Transverse colon (tissue), 4 donors: ENCODE data around the gene COBLL1. TPM values are rescaled to one million over a fixed set of nuclear protein-coding genes. Genes with fewer than 3 reads are reported as not detected.

Source experiments
- DNase-seq: peaks from one replicate; pipeline ENCODE4 v3.0.0-alpha.2; 2019
- H3K27ac ChIP-seq, 4 donors: fragments of 200-600 bp; sonication (generic); 2 replicates each; pipeline ENCODE4 v1.5.1; 2016 to 2018; ENCODE audit warnings: inconsistent platforms in 4 of 4
- H3K27me3 ChIP-seq: fragments of 200-600 bp; sonication (generic); 2 replicates; pipeline ENCODE4 v1.5.1; 2017; ENCODE audit warnings: inconsistent platforms
- H3K36me3 ChIP-seq, 4 donors: fragments of 200-600 bp; sonication (generic); 2 replicates each; pipeline ENCODE4 v1.5.1; 2017 to 2019; ENCODE audit warnings: inconsistent platforms in 4 of 4
- H3K4me1 ChIP-seq, 4 donors: fragments of 200-600 bp; sonication (generic); 2 replicates each; pipeline ENCODE4 v1.5.1; 2017 to 2020; ENCODE audit warnings: inconsistent platforms in 4 of 4
- H3K4me3 ChIP-seq, 4 donors: fragments of 200-600 bp; sonication (generic); 1 replicate in 1 of 4; 2 replicates in 3 of 4; pipeline versions ENCODE4 v1.5.1 to v1.6.1; 2017 to 2019; ENCODE audit warnings: inconsistent platforms in 4 of 4
- H3K9me3 ChIP-seq, 2 donors: fragments of 200-600 bp; sonication (generic); 2 replicates each; pipeline ENCODE4 v1.5.1; 2017 to 2019; ENCODE audit warnings: inconsistent platforms in 2 of 2
- CTCF ChIP-seq, 5 experiments: fragments of 200-600 bp in 3 of 5; fragments of 450-650 bp in 2 of 5; sonication (generic) in 3 of 5; IDR thresholded peaks; 1 replicate in 2 of 5; 2 replicates in 3 of 5; pipeline ENCODE4 v1.5.1; 2016 to 2017; ENCODE audit warnings: antibody characterized with exemption in 5 of 5, inconsistent platforms in 3 of 5, mild to moderate bottlenecking in 2 of 5, moderate library complexity in 1 of 5
- EP300 ChIP-seq: sonication (generic); formaldehyde crosslinking; IDR thresholded peaks from one replicate; pipeline ENCODE4 v1.6.1; 2017; ENCODE audit warnings: antibody characterized with exemption, low read depth
- POLR2A ChIP-seq: fragments of 450-650 bp; IDR thresholded peaks from one replicate; pipeline ENCODE4 v1.6.1; 2016; ENCODE audit warnings: antibody characterized with exemption, mild to moderate bottlenecking, moderate library complexity
- POLR2AphosphoS5 ChIP-seq, 3 donors: sonication (generic); formaldehyde crosslinking; IDR thresholded peaks; one replicate each; pipeline ENCODE4 v1.6.1; 2016; ENCODE audit warnings: antibody characterized with exemption in 3 of 3
- whole genome bisulfite sequencing, 2 donors: methylation state at CpG; one replicate each; pipeline ENCODE4 v1.1.5; 2018; ENCODE audit warnings: low coverage in 1 of 2; 5-methylcytosine and 5-hydroxymethylcytosine counted together
- in situ Hi-C, 4 donors: fragments of 200-750 bp; cut with MboI; loops; one replicate each; pipeline versions ENCODE4 v1.15.0 to v1.15.1; 2017; ENCODE audit warnings: low sequenced_read_pairs in 3 of 4, low pct_ligation_motif_present in 1 of 4, low pct_unique_long_range_greater_than_20kb in 1 of 4
- intact Hi-C: fragments of 100-400 bp; cut with DNase I; formaldehyde crosslinking; loops from one replicate; pipeline ENCODE4 v1.15.1; 2023; ENCODE audit warnings: low total_unique reads
- total RNA-seq, 4 donors: library from RNA; depleted of rRNA; stranded (reverse); fragments of >200 nt; gene quantifications; one replicate each; pipeline ENCODE4 v1.1.0, GENCODE V29; 2016

COBLL1 gene
- total RNA-seq = 100 to 1,000 TPM in 1 of 4 donors, 10 to 100 TPM in 3; 21.7 to 129 (median 30.7) TPM

GRCh38 chr2:164841719-164842623 is at the start of gene COBLL1:
Gene COBLL1 (minus strand): TSS chr2:164841823. CDS start chr2:164841196, 627 bp downstream.
- H3K36me3 ChIP-seq = no peaks in the 10 kb centered on the region

GRCh38 chr2:164890544-164890943 is 48.9 kb upstream of the COBLL1 start:
- H3K9me3 ChIP-seq = no peaks in the 10 kb centered on the region
- H3K4me1 ChIP-seq = peaks cover 0 to 8% (median 3%) of the 10 kb centered on the region in 4 donors
- WGBS, 2 donors = 36 to 37% methylated on average over 4 of the region's 4 CpGs
- in situ Hi-C loops = no loop called here
- no peak overlapping the region for H3K4me3 ChIP-seq
- H3K27me3 ChIP-seq = no peaks in the 10 kb centered on the region
- H3K36me3 ChIP-seq = no peaks in the 10 kb centered on the region
- H3K27ac ChIP-seq = no peak overlapping the region
- intact Hi-C loops = no loop called here
- no peak for DNase-seq
- TF ChIP-seq POLR2A (no peak), CTCF (IDR thresholded peaks at IDR 0.05) (no peak), EP300 (no peak), POLR2AphosphoS5 (IDR thresholded peaks at IDR 0.05) (no peak)

More at GRCh38 chr2:164841719-164842623, at the start of gene COBLL1:
- DNase-seq = peak; percentile 89
- Histone ChIP-seq H3K4me1 (peaks cover 0 to 33% (median 3%) of the 10 kb centered on the region in 4 donors), H3K9me3 (no peaks in the 10 kb centered on the region), H3K27me3 (no peaks in the 10 kb centered on the region), H3K27ac (peak within 1 kb of the TSS; percentile 91 to 95 (median 92)), H3K4me3 (peak within 1 kb of the TSS; percentile 76 to 80 (median 78))
- intact Hi-C loops (loop anchor here (10.0 kb wide), 1 partner anchor 107 kb away; no protein-coding TSS in a partner anchor), in situ Hi-C loops (no loop called here)
- peak; percentile 86 to 95 (median 89) for TF ChIP-seq CTCF (IDR thresholded peaks at IDR 0.05)
- TF ChIP-seq EP300 = no peak
- peak; percentile 66 for TF ChIP-seq POLR2A
- TF ChIP-seq POLR2AphosphoS5 (IDR thresholded peaks at IDR 0.05) = peak in 2 of 3 donors; percentile 42 to 44
- WGBS, 2 donors = 0 to 2% methylated on average over 9 to 36 of the region's 57 CpGs

- Histone ChIP-seq H3K36me3 (no peaks in the 10 kb centered on the region), H3K27ac (no peak overlapping the region), H3K27me3 (no peaks in the 10 kb centered on the region), H3K4me1 (peaks cover 0 to 8% (median 3%) of the 10 kb centered on the region in 4 donors), H3K4me3 (no peak overlapping the region), H3K9me3 (no peaks in the 10 kb centered on the region)
- in situ Hi-C loops (no loop called here), intact Hi-C loops (no loop called here)
- no peak for DNase-seq
- WGBS, 2 donors = 80 to 93% methylated on average over 1 to 3 of the region's 3 CpGs
- no peak for TF ChIP-seq POLR2AphosphoS5 (IDR thresholded peaks at IDR 0.05)
Measured at GRCh38 chr2:164888592-164888991, 47.0 kb upstream of the COBLL1 start.

GRCh38 chr2:164887434-164888144 is 46.0 kb upstream of the COBLL1 start:
- intact Hi-C loops = no loop called here
- H3K9me3 ChIP-seq = no peaks in the 10 kb centered on the region
- no peak overlapping the region for H3K4me3 ChIP-seq
- H3K36me3 ChIP-seq = no peaks in the 10 kb centered on the region
- peaks cover 0 to 8% (median 3%) of the 10 kb centered on the region in 4 donors for H3K4me1 ChIP-seq
- DNase-seq = no peak
- TF ChIP-seq EP300 (no peak), POLR2AphosphoS5 (IDR thresholded peaks at IDR 0.05) (no peak), POLR2A (no peak), CTCF (IDR thresholded peaks at IDR 0.05) (no peak)
- WGBS, 2 donors = 51 to 54% methylated on average over 4 of the region's 4 CpGs
- no peaks in the 10 kb centered on the region for H3K27me3 ChIP-seq
- H3K27ac ChIP-seq = no peak overlapping the region
- in situ Hi-C loops = no loop called here
